GM12864 (cell line): Measurements from ENCODE around the gene TENM3.

Experiments
- DNase-seq: peaks from one replicate; pipeline ENCODE4 v3.0.0-alpha.2; 2011; ENCODE audit warnings: low read depth
- H3K4me3 ChIP-seq: 2 replicates; pipeline ENCODE4 v1.5.1; 2011; ENCODE audit warnings: mild to moderate bottlenecking, low read depth, low read length, control low read depth
- TF ChIP-seq, protein P1 (sequence below): IDR thresholded peaks from 2 replicates; pipeline ENCODE4 v1.5.1; 2011; ENCODE audit warnings: low read depth, mild to moderate bottlenecking, moderate library complexity, low read length, control low read depth, inconsistent platforms; ENCODE audit errors: missing control alignments

Gene TENM3

GRCh38 chr4:182760551-182761043, 517.4 kb downstream of the TENM3 start:
- no peak overlapping the region for H3K4me3 ChIP-seq
- TF ChIP-seq, protein P1, sequence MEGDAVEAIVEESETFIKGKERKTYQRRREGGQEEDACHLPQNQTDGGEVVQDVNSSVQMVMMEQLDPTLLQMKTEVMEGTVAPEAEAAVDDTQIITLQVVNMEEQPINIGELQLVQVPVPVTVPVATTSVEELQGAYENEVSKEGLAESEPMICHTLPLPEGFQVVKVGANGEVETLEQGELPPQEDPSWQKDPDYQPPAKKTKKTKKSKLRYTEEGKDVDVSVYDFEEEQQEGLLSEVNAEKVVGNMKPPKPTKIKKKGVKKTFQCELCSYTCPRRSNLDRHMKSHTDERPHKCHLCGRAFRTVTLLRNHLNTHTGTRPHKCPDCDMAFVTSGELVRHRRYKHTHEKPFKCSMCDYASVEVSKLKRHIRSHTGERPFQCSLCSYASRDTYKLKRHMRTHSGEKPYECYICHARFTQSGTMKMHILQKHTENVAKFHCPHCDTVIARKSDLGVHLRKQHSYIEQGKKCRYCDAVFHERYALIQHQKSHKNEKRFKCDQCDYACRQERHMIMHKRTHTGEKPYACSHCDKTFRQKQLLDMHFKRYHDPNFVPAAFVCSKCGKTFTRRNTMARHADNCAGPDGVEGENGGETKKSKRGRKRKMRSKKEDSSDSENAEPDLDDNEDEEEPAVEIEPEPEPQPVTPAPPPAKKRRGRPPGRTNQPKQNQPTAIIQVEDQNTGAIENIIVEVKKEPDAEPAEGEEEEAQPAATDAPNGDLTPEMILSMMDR, result no peak
- DNase-seq, result no peak

- H3K4me3 ChIP-seq, result no peak overlapping the region
- TF ChIP-seq, protein P1, result no peak
- DNase-seq, result no peak
These were observed 520.9 kb downstream of the TENM3 start for GRCh38 chr4:182764137-182764536.

DNA sequence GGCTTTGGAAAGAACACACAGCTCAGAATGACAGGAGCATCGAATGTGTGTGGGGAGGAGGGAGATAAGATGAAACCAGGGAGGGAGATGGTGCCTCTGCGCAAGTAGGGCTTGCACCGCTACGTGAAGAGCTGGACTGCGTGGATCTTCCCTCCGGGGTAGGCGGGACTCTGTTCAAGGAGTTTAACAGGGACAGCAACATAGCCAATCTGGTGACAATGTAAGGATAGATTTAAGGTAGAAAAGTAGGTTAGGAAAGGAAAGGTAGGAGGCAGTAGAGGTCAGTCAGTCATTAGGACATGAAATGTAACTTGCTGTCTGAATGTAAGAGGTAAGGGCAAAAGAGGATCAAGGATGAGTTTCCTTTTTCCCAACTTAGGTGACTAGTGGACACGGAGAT, 521.4 kb downstream of the TENM3 start:
- TF ChIP-seq, protein P1, result no peak
- no peak for DNase-seq

GRCh38 chr4:182765987-182766856, 523.0 kb downstream of the TENM3 start:
- TF ChIP-seq, protein P1, result no peak
- no peak for DNase-seq
- H3K4me3 ChIP-seq, result no peak overlapping the region

More for the DNA sequence above, 521.4 kb downstream of the TENM3 start:
- no peak overlapping the region for H3K4me3 ChIP-seq

GRCh38 chr4:182766857-182767250, 523.7 kb downstream of the TENM3 start:
- TF ChIP-seq, protein P1, result no peak
- DNase-seq, result no peak
- H3K4me3 ChIP-seq, result no peak overlapping the region

GRCh38 chr4:182768838-182769237, 525.6 kb downstream of the TENM3 start:
- DNase-seq, result no peak
- TF ChIP-seq, protein P1, result no peak
- no peak overlapping the region for H3K4me3 ChIP-seq
